SJSA1 (cell line): Measurements from ENCODE around the gene IL18R1. TPM values are rescaled to one million over a fixed set of nuclear protein-coding genes. Genes with fewer than 3 reads are reported as not detected.

Source experiments
- DNase-seq, 2 experiments: peaks; one replicate each; pipeline ENCODE4 v3.0.0-alpha.2; 2015 to 2020; ENCODE audit warnings: low spot score in 2 of 2, low read depth in 1 of 2
- H3K27ac ChIP-seq: fragments of 250-450 bp; sonication (Bioruptor Pico); 2 replicates; pipeline ENCODE4 v1.5.1; 2020; ENCODE audit warnings: mild to moderate bottlenecking, moderate library complexity
- H3K27me3 ChIP-seq: fragments of 250-450 bp; sonication (Bioruptor Pico); replicated peaks from 2 replicates; pipeline ENCODE4 v1.5.1; 2020; ENCODE audit warnings: mild to moderate bottlenecking, moderate library complexity
- H3K36me3 ChIP-seq: fragments of 250-450 bp; sonication (Bioruptor Pico); 2 replicates; pipeline ENCODE4 v1.5.1; 2020; ENCODE audit warnings: mild to moderate bottlenecking
- H3K4me1 ChIP-seq: fragments of 250-450 bp; sonication (Bioruptor Pico); replicated peaks from 2 replicates; pipeline ENCODE4 v1.6.1; 2021; ENCODE audit warnings: mild to moderate bottlenecking
- H3K4me3 ChIP-seq: fragments of 250-450 bp; sonication (Bioruptor Pico); 2 replicates; pipeline ENCODE4 v1.5.1; 2020; ENCODE audit warnings: mild to moderate bottlenecking
- H3K9me3 ChIP-seq: fragments of 250-450 bp; sonication (Bioruptor Pico); replicated peaks from 2 replicates; pipeline ENCODE4 v1.5.1; 2020; ENCODE audit warnings: mild to moderate bottlenecking
- total RNA-seq: library from RNA; depleted of rRNA; stranded (reverse); fragments of >200 nt; shearing (Covaris generic); gene quantifications from 2 replicates; pipeline ENCODE4 v1.2.3, GENCODE V29; 2014

Gene IL18R1
- total RNA-seq, 1 experiment from 2014 or later: not detected

GRCh38 chr2:102357937-102358336 is 2.3 kb downstream of the IL18R1 start:
- no peak for DNase-seq
- Histone ChIP-seq H3K27ac (no peak overlapping the region), H3K9me3 (no peaks in the 10 kb centered on the region)

DNA sequence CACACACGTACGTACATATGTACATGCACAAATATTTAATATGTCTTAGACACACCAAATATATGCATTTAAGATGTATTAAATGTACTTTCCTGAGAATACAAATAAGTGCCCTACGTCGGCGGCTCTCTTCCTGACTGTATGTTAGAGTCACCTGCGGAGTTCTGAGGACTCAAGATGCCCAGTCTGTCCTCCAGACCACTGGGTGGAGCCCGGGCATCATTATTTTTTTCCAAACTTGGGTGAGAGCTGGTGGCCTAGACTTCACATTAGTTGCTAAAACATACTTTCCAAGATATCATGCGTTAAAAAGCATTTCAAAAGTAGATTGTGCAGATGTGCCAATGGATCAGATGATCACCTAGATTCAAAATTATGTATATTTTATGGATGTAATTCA is 2.9 kb downstream of the IL18R1 start:
- Histone ChIP-seq H3K4me1 (peaks cover 6% of the 10 kb centered on the region; the same call in 1 of the 2 replicates), H3K27me3 (peaks cover 5% of the 10 kb centered on the region), H3K4me3 (no peak overlapping the region), H3K36me3 (no peaks in the 10 kb centered on the region), H3K9me3 (no peaks in the 10 kb centered on the region), H3K27ac (no peak overlapping the region)
- no peak for DNase-seq

More at GRCh38 chr2:102357937-102358336, 2.3 kb downstream of the IL18R1 start:
- H3K4me1 ChIP-seq: peaks cover 6% of the 10 kb centered on the region; the same call in 1 of the 2 replicates
- peaks cover 5% of the 10 kb centered on the region for H3K27me3 ChIP-seq
- H3K36me3 ChIP-seq: no peaks in the 10 kb centered on the region
- H3K4me3 ChIP-seq: no peak overlapping the region

DNA sequence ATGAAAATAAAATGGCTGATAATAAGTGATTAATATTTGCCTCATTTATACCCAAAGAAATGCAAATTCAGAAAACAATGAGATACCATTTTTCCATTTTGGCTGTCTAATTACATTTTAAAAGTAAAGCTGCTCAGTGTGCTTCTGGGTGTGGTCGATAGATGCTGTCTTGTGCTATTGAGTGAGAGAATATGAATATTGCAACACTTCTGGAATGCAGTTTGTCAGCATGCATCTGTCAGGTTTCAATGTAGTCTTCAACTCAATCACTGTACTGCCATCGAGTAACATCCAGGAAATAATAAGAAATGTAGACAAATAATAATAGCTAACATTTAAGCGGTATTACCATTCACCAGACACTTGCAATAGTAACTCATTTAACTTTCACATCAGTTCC is 3.9 kb downstream of the IL18R1 start:
- no peak overlapping the region for H3K27ac ChIP-seq
- peaks cover 5% of the 10 kb centered on the region for H3K27me3 ChIP-seq
- no peaks in the 10 kb centered on the region for H3K36me3 ChIP-seq
- H3K4me1 ChIP-seq: peaks cover 6% of the 10 kb centered on the region; the same call in 1 of the 2 replicates
- H3K9me3 ChIP-seq: no peaks in the 10 kb centered on the region
- H3K4me3 ChIP-seq: no peak overlapping the region
- no peak for DNase-seq

- Histone ChIP-seq H3K4me1 (no peaks in the 10 kb centered on the region), H3K27me3 (peaks cover 2% of the 10 kb centered on the region; the same call in 1 of the 2 replicates)
- no peak for DNase-seq
Measured at GRCh38 chr2:102361632-102362241, 6.1 kb downstream of the IL18R1 start.

DNA sequence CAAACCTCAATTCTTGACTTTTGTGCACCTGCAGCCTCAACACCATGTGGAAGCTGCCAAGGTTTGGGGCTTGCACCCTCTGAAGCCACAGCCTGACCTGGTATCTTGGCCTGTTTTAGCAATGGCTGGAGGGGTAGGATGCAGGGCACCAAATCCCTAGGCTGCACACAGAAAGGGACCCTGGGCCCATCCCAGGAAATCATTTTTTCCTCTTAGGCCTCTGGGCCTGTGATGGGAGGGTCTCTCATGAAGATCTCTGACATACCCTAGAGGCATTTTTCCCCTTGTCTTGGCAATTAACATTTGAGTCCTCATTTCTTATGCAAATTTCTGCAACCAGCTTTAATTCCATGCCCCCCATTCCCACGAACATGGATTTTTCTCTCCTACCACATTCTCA is 10.2 kb downstream of the IL18R1 start:
- Histone ChIP-seq H3K36me3 (no peaks in the 10 kb centered on the region), H3K4me1 (no peaks in the 10 kb centered on the region), H3K9me3 (peaks cover 14% of the 10 kb centered on the region; the same call in 1 of the 2 replicates), H3K27me3 (peaks cover 5% of the 10 kb centered on the region; the same call in 1 of the 2 replicates), H3K27ac (no peak overlapping the region), H3K4me3 (no peak overlapping the region)
- no peak for DNase-seq

More at GRCh38 chr2:102361632-102362241, 6.1 kb downstream of the IL18R1 start:
- H3K9me3 ChIP-seq: peaks cover 14% of the 10 kb centered on the region; the same call in 1 of the 2 replicates
- no peaks in the 10 kb centered on the region for H3K36me3 ChIP-seq
- H3K27ac ChIP-seq: no peak overlapping the region
- H3K4me3 ChIP-seq: no peak overlapping the region

DNA sequence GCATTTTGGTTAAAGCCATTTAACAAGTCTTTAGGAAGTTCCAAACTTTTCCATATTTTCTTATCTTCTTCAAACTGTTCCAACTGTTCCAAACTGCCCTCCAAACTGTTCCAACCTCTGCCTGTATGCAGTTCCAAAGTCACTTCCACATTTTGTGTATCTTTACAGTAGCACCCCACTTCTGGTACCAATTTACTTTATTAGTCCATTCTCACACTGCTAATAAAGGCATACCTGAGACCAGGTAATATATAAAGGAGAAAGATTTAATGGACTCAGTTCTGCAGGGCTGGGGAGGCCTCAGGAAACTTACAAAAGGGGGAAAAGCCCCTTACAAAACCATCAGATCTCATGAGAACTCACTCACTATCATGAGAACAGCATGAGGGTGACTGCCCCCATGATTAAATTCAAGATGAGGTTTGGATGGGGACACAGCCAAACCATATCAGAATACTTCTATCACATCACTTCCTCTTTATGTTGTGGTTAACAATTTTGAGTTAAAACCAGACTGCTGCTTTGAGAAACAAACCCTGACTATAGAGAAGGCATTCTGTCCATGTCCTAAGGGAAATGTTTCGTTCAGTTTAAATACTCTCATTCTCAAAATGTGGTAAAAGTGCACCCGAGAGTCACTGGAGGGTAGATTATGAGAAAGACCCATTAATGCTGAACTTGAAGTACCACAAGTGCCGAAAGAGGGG is 11.0 kb downstream of the IL18R1 start:
- Histone ChIP-seq H3K4me1 (no peaks in the 10 kb centered on the region), H3K9me3 (peaks cover 14% of the 10 kb centered on the region; the same call in 1 of the 2 replicates), H3K36me3 (no peaks in the 10 kb centered on the region), H3K27me3 (peaks cover 5% of the 10 kb centered on the region; the same call in 1 of the 2 replicates), H3K4me3 (no peak overlapping the region), H3K27ac (no peak overlapping the region)
- DNase-seq: no peak

- peaks cover 14% of the 10 kb centered on the region; the same call in 1 of the 2 replicates for H3K9me3 ChIP-seq
- no peak for DNase-seq
- no peak overlapping the region for H3K27ac ChIP-seq
- H3K36me3 ChIP-seq: no peaks in the 10 kb centered on the region
- no peaks in the 10 kb centered on the region for H3K4me1 ChIP-seq
- H3K27me3 ChIP-seq: peaks cover 8% of the 10 kb centered on the region; the same call in 1 of the 2 replicates
- H3K4me3 ChIP-seq: no peak overlapping the region
Measured at GRCh38 chr2:102367331-102367971, 11.9 kb downstream of the IL18R1 start.

DNA sequence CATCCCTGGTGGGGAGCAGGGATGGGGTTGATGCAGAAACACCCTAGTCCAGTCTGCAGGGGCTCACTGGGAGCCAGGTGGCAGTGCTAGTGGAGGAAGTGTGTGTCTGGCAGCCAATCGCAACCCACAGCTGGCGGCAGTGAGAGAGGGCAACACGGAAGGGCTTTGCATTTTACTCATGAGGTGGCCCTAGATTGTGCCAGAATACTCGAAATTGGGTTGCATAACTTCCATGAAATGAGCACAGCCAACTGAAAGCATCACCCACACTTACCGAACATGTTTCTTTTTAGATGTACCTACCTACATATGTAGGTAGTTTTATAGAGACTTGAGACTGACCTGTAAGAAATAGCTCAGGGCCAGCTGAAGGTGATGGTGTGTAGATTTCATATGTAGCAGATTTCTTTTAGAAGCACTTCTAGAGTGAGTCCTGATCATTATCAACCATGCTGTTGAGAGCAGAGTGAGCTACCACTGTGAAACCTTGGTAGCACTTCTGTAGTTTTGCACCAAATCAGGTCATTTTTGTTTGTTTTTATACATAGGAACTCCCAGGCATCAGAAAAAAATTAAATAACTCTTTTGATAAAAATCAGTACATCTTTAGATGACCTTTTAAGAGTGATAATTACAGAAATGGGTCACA is 13.0 kb downstream of the IL18R1 start:
- Histone ChIP-seq H3K27ac (no peak overlapping the region), H3K9me3 (peaks cover 14% of the 10 kb centered on the region; the same call in 1 of the 2 replicates), H3K27me3 (peaks cover 8% of the 10 kb centered on the region; the same call in 1 of the 2 replicates), H3K36me3 (no peaks in the 10 kb centered on the region), H3K4me3 (no peak overlapping the region), H3K4me1 (no peaks in the 10 kb centered on the region)
- DNase-seq: no peak

DNA sequence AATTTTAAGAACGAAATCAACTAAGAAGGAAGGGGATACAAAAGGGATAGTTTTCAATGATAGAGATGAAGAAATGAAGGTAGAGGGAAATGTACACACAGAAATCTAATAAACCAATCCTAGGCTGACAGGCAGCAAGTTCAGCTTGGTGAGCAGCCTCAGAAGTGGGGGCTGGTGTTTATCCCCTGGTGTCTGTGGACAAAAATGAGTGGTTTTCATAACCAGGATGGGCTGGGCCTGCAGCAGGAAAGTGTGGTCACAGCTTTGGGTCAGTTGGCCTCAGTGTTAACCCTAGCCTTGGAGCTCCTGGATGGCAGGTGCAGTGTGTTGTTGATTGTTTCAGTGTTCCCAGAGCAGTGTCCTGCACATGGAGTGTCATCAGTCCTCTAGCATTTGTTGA is 14.3 kb downstream of the IL18R1 start:
- no peaks in the 10 kb centered on the region for H3K4me1 ChIP-seq
- no peak overlapping the region for H3K4me3 ChIP-seq
- no peak overlapping the region for H3K27ac ChIP-seq
- DNase-seq: no peak
- peaks cover 14% of the 10 kb centered on the region; the same call in 1 of the 2 replicates for H3K9me3 ChIP-seq
- H3K36me3 ChIP-seq: no peaks in the 10 kb centered on the region
- H3K27me3 ChIP-seq: peaks cover 8% of the 10 kb centered on the region; the same call in 1 of the 2 replicates

DNA sequence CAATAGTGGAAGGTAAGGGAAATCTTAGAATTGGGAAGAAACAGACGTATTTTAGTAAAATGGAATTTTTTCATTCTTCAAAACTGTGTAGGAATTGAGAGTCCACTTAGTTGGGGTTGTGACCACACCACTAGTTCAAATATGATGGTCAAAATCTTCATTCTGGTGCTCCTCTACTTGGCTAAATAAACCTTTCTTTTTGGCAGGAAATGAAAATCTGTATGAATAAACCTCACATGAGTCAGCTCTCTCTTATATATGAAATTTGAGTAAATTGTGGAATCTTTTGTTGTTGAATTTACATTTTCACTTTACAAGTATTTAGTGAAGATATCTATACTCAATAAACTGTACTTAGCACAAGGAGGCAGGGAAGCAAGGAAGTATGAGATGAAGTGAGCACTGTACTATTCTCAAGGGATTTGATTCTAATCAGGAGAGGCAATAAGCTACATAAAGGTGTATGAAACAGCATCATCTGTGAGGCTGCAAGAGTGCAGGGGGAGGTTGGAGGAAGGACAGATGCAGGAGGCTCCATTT is 20.5 kb downstream of the IL18R1 start:
- no peaks in the 10 kb centered on the region for H3K36me3 ChIP-seq
- no peaks in the 10 kb centered on the region for H3K4me1 ChIP-seq
- H3K27ac ChIP-seq: no peak overlapping the region
- 0 out of 2 replicates have a peak, but pooled peaks cover 2% of the 10 kb centered on the region for H3K27me3 ChIP-seq
- DNase-seq: no peak
- no peaks in the 10 kb centered on the region for H3K9me3 ChIP-seq
- H3K4me3 ChIP-seq: no peak overlapping the region

DNA sequence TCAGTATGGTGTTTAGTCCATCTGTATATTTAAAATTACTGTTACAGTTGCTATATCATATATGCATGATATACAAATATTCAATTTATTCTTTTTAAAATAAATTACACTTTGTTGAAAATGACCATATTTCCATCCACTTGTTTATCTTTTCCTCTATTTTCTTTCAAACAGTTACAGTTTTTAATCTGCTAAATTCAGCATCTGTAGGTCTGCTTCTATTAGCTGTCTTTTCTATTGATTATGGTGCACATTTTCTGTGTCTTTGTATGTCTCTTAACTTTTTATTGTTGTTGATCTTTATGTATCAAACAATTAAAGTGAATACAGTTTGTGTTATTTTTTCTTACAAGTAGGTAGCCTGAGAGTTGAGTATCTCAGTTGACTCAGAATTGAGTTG is 28.1 kb downstream of the IL18R1 start:
- Histone ChIP-seq H3K4me1 (no peaks in the 10 kb centered on the region), H3K9me3 (no peaks in the 10 kb centered on the region), H3K27ac (no peak overlapping the region), H3K4me3 (no peak overlapping the region), H3K36me3 (no peaks in the 10 kb centered on the region), H3K27me3 (no peaks in the 10 kb centered on the region)
- no peak for DNase-seq

GRCh38 chr2:102385522-102385921 is 29.9 kb downstream of the IL18R1 start:
- Histone ChIP-seq H3K36me3 (no peaks in the 10 kb centered on the region), H3K4me1 (no peaks in the 10 kb centered on the region), H3K27me3 (no peaks in the 10 kb centered on the region), H3K9me3 (no peaks in the 10 kb centered on the region), H3K27ac (no peak overlapping the region), H3K4me3 (no peak overlapping the region)
- no peak for DNase-seq

- no peak for DNase-seq
- H3K9me3 ChIP-seq: no peaks in the 10 kb centered on the region
- H3K27me3 ChIP-seq: no peaks in the 10 kb centered on the region
- no peaks in the 10 kb centered on the region for H3K36me3 ChIP-seq
- no peak overlapping the region for H3K4me3 ChIP-seq
- no peaks in the 10 kb centered on the region for H3K4me1 ChIP-seq
- H3K27ac ChIP-seq: no peak overlapping the region
Measured at GRCh38 chr2:102386004-102386403, 30.4 kb downstream of the IL18R1 start.
